ENCODE data around the gene SLX4IP. TPM values are rescaled to one million over a fixed set of nuclear protein-coding genes. Genes with fewer than 3 reads are reported as not detected.
A peak's percentile ranks its signal among the peaks of the same experiment; 100 is the strongest.

Gene SLX4IP
- total and polyA plus RNA-seq, 2 of the 13 experiments (the other 11 are each of a cell fraction or from before 2014, with no cell fraction given), result 3.6 to 7.3 TPM

DNA sequence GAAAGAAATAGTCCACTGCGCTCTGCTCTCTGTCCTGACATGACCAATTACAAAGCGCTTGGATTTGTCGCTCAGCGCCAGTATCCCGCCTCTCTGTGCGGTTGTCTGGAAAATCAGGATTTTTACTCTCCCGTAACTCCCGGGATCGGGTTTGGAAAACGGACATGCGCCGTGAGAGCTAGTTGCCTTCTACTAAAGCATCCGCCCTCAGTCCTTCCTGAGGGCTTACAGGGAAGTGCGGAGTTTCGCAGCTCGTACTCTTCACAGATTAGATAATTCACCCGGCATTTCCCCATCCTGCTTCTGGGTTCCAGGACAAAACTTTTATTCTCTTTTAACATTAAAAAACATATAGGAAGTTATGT, 656 bp upstream of the SLX4IP start (continued):
- TF ChIP-seq PBX2 (CRISPR knock-in tag; IDR thresholded peaks at IDR 0.05) (peak; percentile 81), SRY (CRISPR knock-in tag; IDR thresholded peaks at IDR 0.05) (no peak; the same call in 1 of the 2 replicates), ISL2 (CRISPR knock-in tag; IDR thresholded peaks at IDR 0.05) (peak; percentile 1; the same call in 1 of the 2 replicates), HIVEP1 (CRISPR knock-in tag; IDR thresholded peaks at IDR 0.05) (peak; percentile 9; the same call in 1 of the 2 replicates), ZNF792 (CRISPR knock-in tag; IDR thresholded peaks at IDR 0.05) (peak; percentile 0; the same call in 1 of the 2 replicates), ZFYVE20 (CRISPR knock-in tag; IDR thresholded peaks at IDR 0.05; ENCODE audit: borderline replicate concordance, low read depth) (no peak), ZNF24 (IDR thresholded peaks at IDR 0.05) (no peak), CHD4 (IDR thresholded peaks at IDR 0.05; ENCODE audit: borderline replicate concordance, low read length) (no peak), EEA1 (CRISPR knock-in tag; IDR thresholded peaks at IDR 0.05; ENCODE audit: borderline replicate concordance) (no peak), SMARCC2 (IDR thresholded peaks at IDR 0.05) (no peak), ZNF7 (CRISPR knock-in tag; IDR thresholded peaks at IDR 0.05) (no peak), ZNF597 (CRISPR knock-in tag; IDR thresholded peaks at IDR 0.05) (no peak), SIX4 (CRISPR knock-in tag; IDR thresholded peaks at IDR 0.05) (0 out of 2 replicates have a peak, but pooled peaks have one; percentile 12), RBM39 (IDR thresholded peaks at IDR 0.05; ENCODE audit: low read depth, low read length, poor library complexity, severe bottlenecking) (no peak), ZNF605 (CRISPR knock-in tag; IDR thresholded peaks at IDR 0.05) (no peak), ELF4 (CRISPR knock-in tag; IDR thresholded peaks at IDR 0.05; ENCODE audit: borderline replicate concordance) (peak; percentile 8; the same call in 1 of the 2 replicates), CEBPG (CRISPR knock-in tag; IDR thresholded peaks at IDR 0.05) (no peak), ZBTB10 (CRISPR knock-in tag; IDR thresholded peaks at IDR 0.05; ENCODE audit: borderline replicate concordance) (0 out of 2 replicates have a peak, but pooled peaks have one; percentile 20), RBFOX2 (IDR thresholded peaks at IDR 0.05; ENCODE audit: low read depth, low read length) (peak; percentile 37)
- TF ChIP-seq, protein P1, sequence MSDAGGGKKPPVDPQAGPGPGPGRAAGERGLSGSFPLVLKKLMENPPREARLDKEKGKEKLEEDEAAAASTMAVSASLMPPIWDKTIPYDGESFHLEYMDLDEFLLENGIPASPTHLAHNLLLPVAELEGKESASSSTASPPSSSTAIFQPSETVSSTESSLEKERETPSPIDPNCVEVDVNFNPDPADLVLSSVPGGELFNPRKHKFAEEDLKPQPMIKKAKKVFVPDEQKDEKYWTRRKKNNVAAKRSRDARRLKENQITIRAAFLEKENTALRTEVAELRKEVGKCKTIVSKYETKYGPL (CRISPR knock-in tag; IDR thresholded peaks at IDR 0.05), result peak; percentile 58; the same call in 1 of the 2 replicates
- TF ChIP-seq, protein P2, sequence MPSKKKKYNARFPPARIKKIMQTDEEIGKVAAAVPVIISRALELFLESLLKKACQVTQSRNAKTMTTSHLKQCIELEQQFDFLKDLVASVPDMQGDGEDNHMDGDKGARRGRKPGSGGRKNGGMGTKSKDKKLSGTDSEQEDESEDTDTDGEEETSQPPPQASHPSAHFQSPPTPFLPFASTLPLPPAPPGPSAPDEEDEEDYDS (CRISPR knock-in tag; IDR thresholded peaks at IDR 0.05), result peak; percentile 89
- TF ChIP-seq, protein P3, sequence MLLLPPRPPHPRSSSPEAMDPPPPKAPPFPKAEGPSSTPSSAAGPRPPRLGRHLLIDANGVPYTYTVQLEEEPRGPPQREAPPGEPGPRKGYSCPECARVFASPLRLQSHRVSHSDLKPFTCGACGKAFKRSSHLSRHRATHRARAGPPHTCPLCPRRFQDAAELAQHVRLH (CRISPR knock-in tag; IDR thresholded peaks at IDR 0.05; ENCODE audit: borderline replicate concordance, low read depth), result peak; percentile 27; the same call in 1 of the 2 replicates
- TF ChIP-seq, protein P4, sequence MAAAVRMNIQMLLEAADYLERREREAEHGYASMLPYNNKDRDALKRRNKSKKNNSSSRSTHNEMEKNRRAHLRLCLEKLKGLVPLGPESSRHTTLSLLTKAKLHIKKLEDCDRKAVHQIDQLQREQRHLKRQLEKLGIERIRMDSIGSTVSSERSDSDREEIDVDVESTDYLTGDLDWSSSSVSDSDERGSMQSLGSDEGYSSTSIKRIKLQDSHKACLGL (CRISPR knock-in tag; IDR thresholded peaks at IDR 0.05), result no peak
